Measurements from ENCODE around the gene ASTN2. TPM values are rescaled to one million over a fixed set of nuclear protein-coding genes. Genes with fewer than 3 reads are reported as not detected.
A peak's percentile ranks its signal among the peaks of the same experiment; 100 is the strongest.

Gene ASTN2
- total RNA-seq, 6 experiments from 2014 or later, result 0.91 to 3.1 (median 2.5) TPM

DNA sequence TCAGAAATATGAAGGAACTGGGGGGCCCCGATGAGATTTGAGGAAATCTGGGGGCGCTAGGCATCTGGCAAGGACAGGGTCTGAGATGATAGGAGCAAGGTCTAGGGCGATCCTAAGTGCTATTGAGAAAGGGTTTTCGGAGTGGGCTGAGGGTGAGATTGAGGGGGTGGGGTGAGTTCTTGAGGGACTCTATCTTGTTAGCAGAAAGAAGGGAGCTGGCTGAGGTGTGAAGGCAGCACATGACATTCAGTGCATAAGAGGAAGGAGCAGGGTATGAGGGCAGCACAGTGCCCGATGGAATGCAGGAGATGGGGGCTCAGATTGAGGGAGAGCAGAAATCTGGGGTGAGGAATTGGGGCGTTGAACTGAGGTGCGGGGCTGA lies 727.1 kb downstream of the ASTN2 start:
- Histone ChIP-seq H3K27me3 (no peaks in the 10 kb centered on the region), H3K4me3 (peak overlapping the region; percentile 64 to 67 (median 64)), H3K9me3 (no peaks in the 10 kb centered on the region), H3K27ac (peak overlapping the region in 2 of 3 donors; percentile 53 to 74), H3K4me1 (peaks cover 0 to 18% (median 7%) of the 10 kb centered on the region in 4 donors), H3K36me3 (no peaks in the 10 kb centered on the region)
- DNase-seq (no peak), ATAC-seq (peak in 2 of 4 donors; percentile 2)
- 11% methylated on average over 7 of the region's 7 CpGs for WGBS (ENCODE audit: insufficient coverage, low coverage, low lambda C conversion rate, missing lambda C conversion rate)
- intact Hi-C loops (cut with DNase I), result no loop called here
- TF ChIP-seq, protein P1, sequence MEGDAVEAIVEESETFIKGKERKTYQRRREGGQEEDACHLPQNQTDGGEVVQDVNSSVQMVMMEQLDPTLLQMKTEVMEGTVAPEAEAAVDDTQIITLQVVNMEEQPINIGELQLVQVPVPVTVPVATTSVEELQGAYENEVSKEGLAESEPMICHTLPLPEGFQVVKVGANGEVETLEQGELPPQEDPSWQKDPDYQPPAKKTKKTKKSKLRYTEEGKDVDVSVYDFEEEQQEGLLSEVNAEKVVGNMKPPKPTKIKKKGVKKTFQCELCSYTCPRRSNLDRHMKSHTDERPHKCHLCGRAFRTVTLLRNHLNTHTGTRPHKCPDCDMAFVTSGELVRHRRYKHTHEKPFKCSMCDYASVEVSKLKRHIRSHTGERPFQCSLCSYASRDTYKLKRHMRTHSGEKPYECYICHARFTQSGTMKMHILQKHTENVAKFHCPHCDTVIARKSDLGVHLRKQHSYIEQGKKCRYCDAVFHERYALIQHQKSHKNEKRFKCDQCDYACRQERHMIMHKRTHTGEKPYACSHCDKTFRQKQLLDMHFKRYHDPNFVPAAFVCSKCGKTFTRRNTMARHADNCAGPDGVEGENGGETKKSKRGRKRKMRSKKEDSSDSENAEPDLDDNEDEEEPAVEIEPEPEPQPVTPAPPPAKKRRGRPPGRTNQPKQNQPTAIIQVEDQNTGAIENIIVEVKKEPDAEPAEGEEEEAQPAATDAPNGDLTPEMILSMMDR (IDR thresholded peaks at IDR 0.05), result no peak
- no peak for TF ChIP-seq POLR2A (IDR thresholded peaks at IDR 0.05)

DNA sequence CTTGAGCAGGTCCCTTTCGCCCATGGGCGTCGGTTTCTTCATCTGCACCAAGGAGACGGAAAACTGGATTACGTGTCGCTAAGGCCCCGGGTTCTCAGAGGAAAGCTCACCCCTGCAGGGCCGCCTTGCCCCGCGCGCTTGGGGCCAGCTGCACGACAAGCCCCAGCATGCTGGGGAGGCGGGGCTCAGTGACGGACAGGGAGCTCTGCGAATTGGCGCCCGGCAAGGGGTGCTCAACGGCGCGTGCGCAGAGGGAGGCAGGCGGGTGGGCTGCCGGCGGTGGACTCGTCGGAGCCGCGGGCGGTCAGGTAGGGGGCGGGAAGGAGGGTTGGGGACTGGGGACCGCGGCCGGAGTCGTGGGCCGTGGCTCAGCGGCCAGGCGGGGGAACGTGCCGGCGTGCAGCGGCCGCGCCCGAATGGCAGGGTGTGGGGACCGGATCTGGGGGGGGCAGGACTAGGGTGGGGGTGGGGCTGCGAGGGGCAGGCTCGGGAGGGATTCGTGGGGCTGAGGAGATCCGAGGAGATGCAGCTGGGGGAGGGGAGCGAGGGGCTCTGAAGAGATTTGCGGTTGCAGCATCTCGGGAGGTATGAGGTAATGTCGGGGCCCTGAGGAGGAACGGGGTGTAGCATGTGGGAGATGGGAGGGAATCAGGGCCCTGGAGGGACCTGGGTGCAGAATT lies 727.6 kb downstream of the ASTN2 start, which contains the start of gene TRIM32:
TSS of gene TRIM32 (plus strand) at position 232 of the 680 bp plus-strand sequence. CDS start 10,438 bp downstream, outside the sequence.
- peak; percentile 99 for ATAC-seq

DNA sequence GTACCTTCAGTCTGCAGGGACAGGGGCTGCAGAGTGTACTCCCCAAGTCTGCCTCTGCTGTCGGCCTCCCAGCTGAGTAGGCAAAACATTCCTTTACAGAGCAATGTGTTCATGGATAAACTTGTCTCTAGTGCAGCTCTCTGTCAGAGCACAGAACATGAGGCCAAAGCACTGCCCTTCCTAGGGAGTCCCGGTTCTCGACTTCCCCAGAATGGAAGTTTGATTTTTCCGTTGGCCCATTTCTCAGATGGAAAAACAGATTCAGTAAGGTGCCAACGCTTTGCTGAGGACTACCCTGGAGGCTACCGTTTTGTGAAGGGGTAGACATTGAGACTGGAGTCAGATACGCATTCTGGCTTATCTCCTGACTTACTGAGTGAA lies 728.2 kb downstream of the ASTN2 start:
- Histone ChIP-seq H3K4me1 (peaks cover 0 to 18% (median 7%) of the 10 kb centered on the region in 4 donors), H3K36me3 (no peaks in the 10 kb centered on the region), H3K9me3 (no peaks in the 10 kb centered on the region), H3K27ac (peak overlapping the region in 1 of 3 donors; percentile 68), H3K4me3 (peak overlapping the region; percentile 64 to 67 (median 64)), H3K27me3 (no peaks in the 10 kb centered on the region)
- peak; percentile 46 to 61 (median 52) for ATAC-seq
- 5% methylated on average over 7 of the region's 7 CpGs for WGBS (ENCODE audit: insufficient coverage, low coverage, low lambda C conversion rate, missing lambda C conversion rate)
- intact Hi-C loops (cut with DNase I), result no loop called here
- TF ChIP-seq, protein P1 (IDR thresholded peaks at IDR 0.05), result no peak
- no peak for DNase-seq

More for the DNA sequence above, 727.6 kb downstream of the ASTN2 start, which contains the start of gene TRIM32:
- Histone ChIP-seq H3K9me3 (no peaks in the 10 kb centered on the region), H3K4me1 (peaks cover 0 to 18% (median 7%) of the 10 kb centered on the region in 4 donors), H3K36me3 (no peaks in the 10 kb centered on the region), H3K27ac (peak within 1 kb of the TSS; percentile 53 to 74 (median 68)), H3K27me3 (no peaks in the 10 kb centered on the region), H3K4me3 (peak within 1 kb of the TSS; percentile 64 to 67 (median 64))
- WGBS (ENCODE audit: insufficient coverage, low coverage, low lambda C conversion rate, missing lambda C conversion rate), result under 1% methylated on average over 40 of the region's 54 CpGs
- intact Hi-C loops (cut with DNase I), result no loop called here
- TF ChIP-seq, protein P1 (IDR thresholded peaks at IDR 0.05), result no peak
- peak; percentile 35 for TF ChIP-seq POLR2A (IDR thresholded peaks at IDR 0.05)
- DNase-seq, result peak; percentile 93 to 95 (median 94)

DNA sequence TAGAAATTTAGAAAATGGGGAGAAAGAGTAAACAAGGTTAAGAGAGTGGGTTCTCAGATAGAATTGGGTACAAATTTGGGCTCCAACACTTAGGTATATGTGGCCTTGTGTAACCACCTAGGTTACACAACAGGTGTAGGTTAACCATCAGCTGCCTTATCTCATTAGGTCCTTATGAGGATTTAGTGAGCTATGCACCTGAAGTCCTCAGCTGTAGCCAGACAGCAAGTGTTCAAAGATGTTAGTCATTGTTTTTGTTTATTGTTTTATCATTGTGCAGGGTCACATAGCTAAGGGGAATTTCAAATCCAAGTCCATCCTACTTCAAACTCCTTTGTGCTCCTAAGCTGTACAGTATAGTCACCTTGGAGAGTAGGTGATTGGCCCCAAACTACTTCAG lies 728.7 kb downstream of the ASTN2 start:
- intact Hi-C loops (cut with DNase I), result no loop called here
- Histone ChIP-seq H3K36me3 (no peaks in the 10 kb centered on the region), H3K4me1 (peaks cover 0 to 18% (median 7%) of the 10 kb centered on the region in 4 donors), H3K27ac (no peak overlapping the region), H3K27me3 (no peaks in the 10 kb centered on the region), H3K9me3 (no peaks in the 10 kb centered on the region), H3K4me3 (peak overlapping the region in 1 of 3 donors; percentile 67)
- TF ChIP-seq, protein P1 (IDR thresholded peaks at IDR 0.05), result no peak
- TF ChIP-seq POLR2A (IDR thresholded peaks at IDR 0.05), result no peak
- ATAC-seq (no peak), DNase-seq (no peak)

Data from right lobe of liver (tissue), 6 donors.